Nephron (organoid): ENCODE results near the gene SLC7A7.

Experiments used
- H3K27ac Mint-ChIP-seq, 3 experiments: 2 replicates each; pipeline ENCODE4 v1.8.0; 2020; ENCODE audit warnings: mixed read lengths in 3 of 3, mild to moderate bottlenecking in 2 of 3, moderate library complexity in 1 of 3
- H3K27me3 Mint-ChIP-seq: 2 replicates; pipeline ENCODE4 v1.8.0; 2021; ENCODE audit warnings: low read depth, mild to moderate bottlenecking, moderate library complexity, mixed read lengths
- H3K36me3 Mint-ChIP-seq: 2 replicates; pipeline ENCODE4 v1.8.0; 2020; ENCODE audit warnings: low read depth, mixed read lengths
- H3K4me1 Mint-ChIP-seq: 2 replicates; pipeline ENCODE4 v1.8.0; 2020; ENCODE audit warnings: mixed read lengths
- H3K4me3 Mint-ChIP-seq, 3 experiments: 2 replicates each; pipeline ENCODE4 v1.8.0; 2020; ENCODE audit warnings: mild to moderate bottlenecking in 3 of 3, mixed read lengths in 3 of 3, moderate library complexity in 2 of 3
- H3K9me3 Mint-ChIP-seq: 2 replicates; pipeline ENCODE4 v1.8.0; 2020; ENCODE audit warnings: mixed read lengths
- TF ChIP-seq, protein P1 (sequence below), 3 experiments: fragments of 200-600 bp; sonication (generic); IDR thresholded peaks; one replicate each; pipeline ENCODE4 v1.5.0; 2021; ENCODE audit warnings: antibody characterized with exemption in 3 of 3; ENCODE audit not compliant: unreplicated experiment in 3 of 3

SLC7A7 gene

DNA sequence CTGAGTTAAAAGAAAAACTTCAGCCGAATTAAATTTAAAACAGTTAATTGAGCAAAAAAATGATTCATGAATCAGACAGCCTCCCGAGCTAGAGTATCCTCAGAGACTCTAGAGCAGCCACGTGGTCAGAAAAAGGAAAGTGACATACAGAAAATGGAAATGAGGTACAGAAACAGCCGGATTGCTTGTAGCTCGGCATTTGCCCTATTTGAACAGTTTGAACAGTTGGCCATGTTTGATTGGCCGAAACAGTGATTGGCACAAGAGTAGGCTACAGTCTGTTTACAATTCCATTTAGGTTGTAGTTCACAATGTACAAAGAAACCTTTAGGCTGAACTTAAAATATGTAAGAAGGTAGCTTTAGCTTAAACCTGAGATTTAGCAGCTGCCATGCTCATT is 61.6 kb downstream of the SLC7A7 start:
- no peak overlapping the region for H3K4me3 Mint-ChIP-seq
- H3K4me1 Mint-ChIP-seq: no peaks in the 10 kb centered on the region
- TF ChIP-seq, protein P1, sequence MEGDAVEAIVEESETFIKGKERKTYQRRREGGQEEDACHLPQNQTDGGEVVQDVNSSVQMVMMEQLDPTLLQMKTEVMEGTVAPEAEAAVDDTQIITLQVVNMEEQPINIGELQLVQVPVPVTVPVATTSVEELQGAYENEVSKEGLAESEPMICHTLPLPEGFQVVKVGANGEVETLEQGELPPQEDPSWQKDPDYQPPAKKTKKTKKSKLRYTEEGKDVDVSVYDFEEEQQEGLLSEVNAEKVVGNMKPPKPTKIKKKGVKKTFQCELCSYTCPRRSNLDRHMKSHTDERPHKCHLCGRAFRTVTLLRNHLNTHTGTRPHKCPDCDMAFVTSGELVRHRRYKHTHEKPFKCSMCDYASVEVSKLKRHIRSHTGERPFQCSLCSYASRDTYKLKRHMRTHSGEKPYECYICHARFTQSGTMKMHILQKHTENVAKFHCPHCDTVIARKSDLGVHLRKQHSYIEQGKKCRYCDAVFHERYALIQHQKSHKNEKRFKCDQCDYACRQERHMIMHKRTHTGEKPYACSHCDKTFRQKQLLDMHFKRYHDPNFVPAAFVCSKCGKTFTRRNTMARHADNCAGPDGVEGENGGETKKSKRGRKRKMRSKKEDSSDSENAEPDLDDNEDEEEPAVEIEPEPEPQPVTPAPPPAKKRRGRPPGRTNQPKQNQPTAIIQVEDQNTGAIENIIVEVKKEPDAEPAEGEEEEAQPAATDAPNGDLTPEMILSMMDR (IDR thresholded peaks at IDR 0.05; ENCODE audit: unreplicated experiment in 3 of 3): no peak
- H3K27me3 Mint-ChIP-seq: peaks cover 4% of the 10 kb centered on the region
- no peaks in the 10 kb centered on the region for H3K9me3 Mint-ChIP-seq
- H3K27ac Mint-ChIP-seq: no peak overlapping the region
- H3K36me3 Mint-ChIP-seq: no peaks in the 10 kb centered on the region

GRCh38 chr14:22752422-22752821 is 62.8 kb downstream of the SLC7A7 start:
- TF ChIP-seq, protein P1 (IDR thresholded peaks at IDR 0.05; ENCODE audit: unreplicated experiment in 3 of 3): no peak
- Mint-ChIP-seq H3K4me3 (no peak overlapping the region), H3K9me3 (no peaks in the 10 kb centered on the region), H3K36me3 (no peaks in the 10 kb centered on the region), H3K4me1 (no peaks in the 10 kb centered on the region), H3K27ac (no peak overlapping the region), H3K27me3 (peaks cover 4% of the 10 kb centered on the region)

DNA sequence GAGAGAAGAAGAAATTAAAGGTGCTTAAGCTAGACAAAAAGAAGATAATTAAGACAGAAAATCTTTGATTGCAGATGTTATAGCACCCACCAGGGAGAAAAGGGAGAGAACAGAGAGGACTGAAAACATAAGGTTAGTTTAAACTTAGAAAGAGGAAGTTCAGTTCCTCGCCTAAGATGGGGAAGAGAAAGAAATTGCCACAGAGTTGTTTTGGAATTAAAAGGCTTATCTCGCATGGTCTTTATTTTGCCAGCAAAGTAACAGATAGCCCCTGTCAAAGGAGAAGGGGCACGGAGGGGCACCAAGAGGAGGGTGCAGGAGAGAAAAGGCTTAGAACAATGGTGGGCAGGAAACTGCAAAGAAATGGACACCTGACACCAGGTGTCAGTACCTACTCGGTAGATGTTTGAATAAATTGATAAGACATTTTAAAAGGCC is 66.6 kb downstream of the SLC7A7 start:
- H3K4me3 Mint-ChIP-seq: no peak overlapping the region
- H3K27me3 Mint-ChIP-seq: peaks cover 4% of the 10 kb centered on the region
- no peaks in the 10 kb centered on the region for H3K36me3 Mint-ChIP-seq
- no peaks in the 10 kb centered on the region for H3K4me1 Mint-ChIP-seq
- no peak overlapping the region for H3K27ac Mint-ChIP-seq
- no peaks in the 10 kb centered on the region for H3K9me3 Mint-ChIP-seq
- TF ChIP-seq, protein P1 (IDR thresholded peaks at IDR 0.05; ENCODE audit: unreplicated experiment in 3 of 3): no peak

- TF ChIP-seq, protein P1 (IDR thresholded peaks at IDR 0.05; ENCODE audit: unreplicated experiment in 3 of 3): no peak
- Mint-ChIP-seq H3K9me3 (no peaks in the 10 kb centered on the region), H3K36me3 (no peaks in the 10 kb centered on the region), H3K27me3 (peaks cover 4% of the 10 kb centered on the region), H3K4me3 (no peak overlapping the region), H3K27ac (no peak overlapping the region), H3K4me1 (no peaks in the 10 kb centered on the region)
These were observed 67.0 kb downstream of the SLC7A7 start for GRCh38 chr14:22748206-22748605.

GRCh38 chr14:22747769-22748168 is 67.5 kb downstream of the SLC7A7 start:
- no peaks in the 10 kb centered on the region for H3K4me1 Mint-ChIP-seq
- peaks cover 4% of the 10 kb centered on the region for H3K27me3 Mint-ChIP-seq
- no peak overlapping the region for H3K4me3 Mint-ChIP-seq
- TF ChIP-seq, protein P1 (IDR thresholded peaks at IDR 0.05; ENCODE audit: unreplicated experiment in 3 of 3): no peak
- H3K27ac Mint-ChIP-seq: no peak overlapping the region
- no peaks in the 10 kb centered on the region for H3K36me3 Mint-ChIP-seq
- H3K9me3 Mint-ChIP-seq: no peaks in the 10 kb centered on the region

DNA sequence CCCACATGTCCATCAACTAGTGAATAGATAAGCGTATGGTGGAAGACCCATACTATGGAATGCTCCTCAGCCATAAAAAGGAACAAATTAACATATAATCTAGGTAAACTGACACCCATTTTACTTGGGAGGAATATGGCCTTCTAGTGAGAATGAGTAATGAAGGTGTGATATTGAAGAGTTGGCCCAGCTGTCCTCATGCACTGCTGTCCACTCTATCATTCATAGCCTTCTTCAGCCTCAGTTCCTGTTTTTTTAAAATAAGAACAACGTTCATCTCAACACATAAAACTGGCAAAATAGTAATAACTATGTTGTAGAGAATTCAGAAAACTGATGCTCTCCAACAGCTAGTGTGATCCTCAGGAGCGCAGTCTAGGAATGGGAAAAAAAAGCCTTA is 75.2 kb downstream of the SLC7A7 start:
- Mint-ChIP-seq H3K27me3 (no peaks in the 10 kb centered on the region), H3K9me3 (peaks cover 2% of the 10 kb centered on the region), H3K4me3 (no peak overlapping the region), H3K4me1 (no peaks in the 10 kb centered on the region), H3K27ac (no peak overlapping the region), H3K36me3 (no peaks in the 10 kb centered on the region)
- TF ChIP-seq, protein P1 (IDR thresholded peaks at IDR 0.05; ENCODE audit: unreplicated experiment in 3 of 3): no peak
